K562 (cell line): Measurements from ENCODE around the gene DYNLT2B. TPM values are rescaled to one million over a fixed set of nuclear protein-coding genes. Genes with fewer than 3 reads are reported as not detected.
A peak's percentile ranks its signal among the peaks of the same experiment; 100 is the strongest.

ENCODE experiments used
- ADNP ChIP-seq: fragments of 200-800 bp; sonication (Bioruptor generic); IDR thresholded peaks from 2 replicates; pipeline ENCODE4 v1.6.1; 2016; ENCODE audit warnings: missing genetic modification characterization, missing compliant biosample characterization
- ARID4B ChIP-seq: sonication (generic); formaldehyde crosslinking; IDR thresholded peaks from 2 replicates; pipeline ENCODE4 v1.8.0; 2022; ENCODE audit warnings: mild to moderate bottlenecking, missing genetic modification reagents
- FOSL1 ChIP-seq: fragments of 200-800 bp; sonication (Bioruptor generic); conservative IDR thresholded peaks from 2 replicates; pipeline ENCODE4 v1.6.1; 2016; ENCODE audit warnings: missing genetic modification characterization, missing compliant biosample characterization
- FOXJ2 ChIP-seq: fragments of 200-800 bp; sonication (Bioruptor generic); IDR thresholded peaks from 2 replicates; pipeline ENCODE4 v1.6.1; 2016; ENCODE audit warnings: missing genetic modification characterization, missing compliant biosample characterization
- MAFF ChIP-seq: IDR thresholded peaks from 2 replicates; pipeline ENCODE4 v1.6.1; 2012; ENCODE audit warnings: low read length, improper control_type of control experiment
- MYNN ChIP-seq, 2 experiments: sonication (generic); formaldehyde crosslinking in 1 of 2; IDR thresholded peaks; 2 replicates each; pipeline versions ENCODE4 v1.5.0 to v1.6.1; 2016 to 2020; ENCODE audit warnings: antibody characterized with exemption in 1 of 2, missing genetic modification reagents in 1 of 2
- NFE2L1 ChIP-seq: fragments of 450-650 bp; IDR thresholded peaks from 2 replicates; pipeline ENCODE4 v1.6.1; 2016; ENCODE audit warnings: missing genetic modification characterization, low read depth, mild to moderate bottlenecking, missing compliant biosample characterization, moderate library complexity, borderline replicate concordance
- ZNF318 ChIP-seq, 2 experiments: fragments of 450-650 bp; IDR thresholded peaks; 2 replicates each; pipeline ENCODE4 v1.6.1; 2016; ENCODE audit warnings: mild to moderate bottlenecking in 2 of 2, borderline replicate concordance in 1 of 2, low read depth in 1 of 2, moderate library complexity in 1 of 2
- polyA plus RNA-seq, 8 experiments: library from polyadenylated mRNA; depleted of rRNA in 4 of 8; stranded (reverse) in 5 of 8; unstranded in 3 of 8; fragments of >200 nt; fragmentation: Nextera tagmentation in 2 of 8; fragmentation: Illumina TruSeq in 1 of 8; extraction: Ambion mirVana in 2 of 8; extraction: Trizol in 1 of 8; gene quantifications; 2 replicates each; pipeline versions ENCODE4 v1.2.1 to v1.2.3, GENCODE V29; 2011 to 2014; ENCODE audit warnings: inconsistent platforms in 1 of 8, missing spikeins in 1 of 8
- total RNA-seq, 7 experiments: library from RNA; depleted of rRNA in 6 of 7; stranded (reverse); fragments of >200 nt in 6 of 7; fragmentation: Illumina TruSeq in 2 of 7; extraction: Trizol in 2 of 7; gene quantifications; 2 replicates each; pipeline versions ENCODE4 v1.2.1 to v1.2.3, GENCODE V29; 2011 to 2021; ENCODE audit warnings: low replicate concordance in 1 of 7
- TF ChIP-seq, protein P1 (sequence below): fragments of 450-650 bp; IDR thresholded peaks from 2 replicates; pipeline ENCODE4 v1.6.1; 2016; ENCODE audit warnings: antibody characterized with exemption
- TF ChIP-seq, protein P2 (sequence below): sonication (generic); formaldehyde crosslinking; IDR thresholded peaks from 2 replicates; pipeline ENCODE4 v1.8.0; 2022; ENCODE audit warnings: missing genetic modification reagents, mild to moderate bottlenecking, moderate library complexity, borderline replicate concordance

DYNLT2B gene
- total and polyA plus RNA-seq, 9 of the 15 experiments (the other 6 are each of a cell fraction or from before 2014, with no cell fraction given), result 6.5 to 19.9 (median 8.7) TPM

- TF ChIP-seq ARID4B (CRISPR knock-in tag) (peak; percentile 43; the same call in 1 of the 2 replicates), ADNP (peak; percentile 47; the same call in 1 of the 2 replicates), MAFF (peak; percentile 94), ZNF318 (IDR thresholded peaks at IDR 0.05; ENCODE audit: borderline replicate concordance in 1 of 2, low read depth in 1 of 2) (peak in 1 of 2 experiments; percentile 67; a peak in 1 of 4 replicates), FOSL1 (peak; percentile 97), FOXJ2 (tag) (0 out of 2 replicates have a peak, but pooled peaks have one; percentile 48), MYNN (IDR thresholded peaks at IDR 0.05) (peak; percentile 81; the same call in 1 of the 2 replicates), MYNN (CRISPR knock-in tag; IDR thresholded peaks at IDR 0.05) (no peak), NFE2L1 (peak; percentile 91)
- TF ChIP-seq, protein P1, sequence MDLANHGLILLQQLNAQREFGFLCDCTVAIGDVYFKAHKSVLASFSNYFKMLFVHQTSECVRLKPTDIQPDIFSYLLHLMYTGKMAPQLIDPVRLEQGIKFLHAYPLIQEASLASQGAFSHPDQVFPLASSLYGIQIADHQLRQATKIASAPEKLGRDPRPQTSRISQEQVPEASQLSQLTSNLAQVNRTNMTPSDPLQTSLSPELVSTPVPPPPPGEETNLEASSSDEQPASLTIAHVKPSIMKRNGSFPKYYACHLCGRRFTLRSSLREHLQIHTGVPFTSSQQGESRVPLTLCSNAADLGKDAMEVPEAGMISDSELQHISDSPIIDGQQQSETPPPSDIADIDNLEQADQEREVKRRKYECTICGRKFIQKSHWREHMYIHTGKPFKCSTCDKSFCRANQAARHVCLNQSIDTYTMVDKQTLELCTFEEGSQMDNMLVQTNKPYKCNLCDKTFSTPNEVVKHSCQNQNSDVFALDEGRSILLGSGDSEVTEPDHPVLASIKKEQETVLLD, result 0 out of 2 replicates have a peak, but pooled peaks have one; percentile 45
- TF ChIP-seq, protein P2, sequence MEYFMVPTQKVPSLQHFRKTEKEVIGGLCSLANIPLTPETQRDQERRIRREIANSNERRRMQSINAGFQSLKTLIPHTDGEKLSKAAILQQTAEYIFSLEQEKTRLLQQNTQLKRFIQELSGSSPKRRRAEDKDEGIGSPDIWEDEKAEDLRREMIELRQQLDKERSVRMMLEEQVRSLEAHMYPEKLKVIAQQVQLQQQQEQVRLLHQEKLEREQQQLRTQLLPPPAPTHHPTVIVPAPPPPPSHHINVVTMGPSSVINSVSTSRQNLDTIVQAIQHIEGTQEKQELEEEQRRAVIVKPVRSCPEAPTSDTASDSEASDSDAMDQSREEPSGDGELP (CRISPR knock-in tag), result peak; percentile 92
These were observed 21.6 kb upstream of the DYNLT2B start (continued) for GRCh38 chr3:196339493-196340254.
